IMR-90 (cell line): Measurements from ENCODE around the gene ISCU.

Experiments
- CEBPB ChIP-seq: IDR thresholded peaks from 2 replicates; pipeline ENCODE4 v1.6.1; 2012; ENCODE audit warnings: low read depth, low read length, improper control_type of control experiment
- CTCF ChIP-seq: conservative IDR thresholded peaks from 2 replicates; pipeline ENCODE4 v1.5.1; 2012; ENCODE audit warnings: mild to moderate bottlenecking, low read depth, low read length, improper control_type of control experiment
- FOS ChIP-seq: fragments of 150-350 bp; IDR thresholded peaks from 2 replicates; pipeline ENCODE4 v1.6.1; 2016; ENCODE audit warnings: low read depth, low read length
- MAZ ChIP-seq: IDR thresholded peaks from 2 replicates; pipeline ENCODE4 v1.6.1; 2012; ENCODE audit warnings: low read depth, mild to moderate bottlenecking, low read length, improper control_type of control experiment, moderate library complexity, borderline replicate concordance
- MXI1 ChIP-seq: IDR thresholded peaks from 2 replicates; pipeline ENCODE4 v1.6.1; 2012; ENCODE audit warnings: low read depth, mild to moderate bottlenecking, low read length, moderate library complexity, borderline replicate concordance
- POLR2A ChIP-seq: IDR thresholded peaks from 2 replicates; pipeline ENCODE4 v1.6.1; 2012; ENCODE audit warnings: mild to moderate bottlenecking, low read depth, low read length
- RAD21 ChIP-seq: IDR thresholded peaks from 2 replicates; pipeline ENCODE4 v1.6.1; 2012; ENCODE audit warnings: low read length, improper control_type of control experiment
- RCOR1 ChIP-seq: IDR thresholded peaks from 2 replicates; pipeline ENCODE4 v1.6.1; 2012; ENCODE audit warnings: mild to moderate bottlenecking, low read length, improper control_type of control experiment; ENCODE audit not compliant: insufficient replicate concordance
- SMC3 ChIP-seq: fragments of 150-350 bp; IDR thresholded peaks from 2 replicates; pipeline ENCODE4 v1.6.1; 2016; ENCODE audit warnings: low read depth, mild to moderate bottlenecking, antibody characterized with exemption, low read length, moderate library complexity
- USF2 ChIP-seq: fragments of 150-350 bp; IDR thresholded peaks from 2 replicates; pipeline ENCODE4 v1.6.1; 2017; ENCODE audit warnings: mild to moderate bottlenecking, antibody characterized with exemption, low read length, low read depth

- TF ChIP-seq MAZ: no peak
- TF ChIP-seq CTCF: no peak
- no peak for TF ChIP-seq SMC3
- no peak for TF ChIP-seq RAD21
- no peak for TF ChIP-seq MXI1
- no peak for TF ChIP-seq CEBPB
- TF ChIP-seq POLR2A: no peak
- no peak for TF ChIP-seq USF2
- TF ChIP-seq RCOR1: no peak
- TF ChIP-seq FOS: no peak
Measured at GRCh38 chr12:108575199-108575912, 13.0 kb downstream of the ISCU start.
